ENCODE results near the gene GPR12. TPM values are rescaled to one million over a fixed set of nuclear protein-coding genes. Genes with fewer than 3 reads are reported as not detected.

Gene GPR12
- total and polyA plus RNA-seq, 2 donors (not counting 3 experiments of a cell fraction or from before 2014, with no cell fraction given) = not detected

DNA sequence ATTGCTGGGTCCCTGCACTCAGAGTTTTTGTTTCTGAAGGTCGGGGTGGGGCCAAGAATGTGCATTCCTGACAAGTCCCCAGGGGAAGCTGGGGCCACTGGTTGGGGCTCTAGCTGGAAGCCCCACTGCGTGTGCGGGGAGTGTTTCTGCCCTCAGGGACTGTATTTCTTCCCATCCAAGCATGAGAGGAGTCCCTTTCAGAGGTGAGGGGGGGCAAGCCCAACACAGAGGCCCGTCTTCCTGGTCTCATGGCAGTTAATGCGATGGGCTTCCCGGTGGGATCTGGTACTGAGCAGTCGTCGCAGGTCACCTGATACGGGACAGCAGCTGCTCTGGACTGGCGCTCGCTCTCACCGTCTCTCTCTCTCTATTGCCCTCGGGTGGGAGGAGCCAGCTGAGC is 50.4 kb downstream of the GPR12 start:
- BruUV-seq (replicated peaks) = no TSS peak
- Histone ChIP-seq H3K9ac (replicated peaks; ENCODE audit: extremely low read depth, insufficient read depth, low read length) (no peak overlapping the region), H3K79me2 (ENCODE audit: control insufficient read depth, insufficient read depth, low read length) (no peaks in the 10 kb centered on the region), H4K20me1 (replicated peaks; ENCODE audit: control insufficient read depth, extremely low read depth, insufficient read depth, low read length) (no peaks in the 10 kb centered on the region), H3K27me3 (ENCODE audit: control insufficient read depth in 2 of 2, insufficient read depth in 2 of 2, low read length in 2 of 2) (peaks cover 0 to 4% of the 10 kb centered on the region in 2 experiments), H3K4me1 (ENCODE audit: control insufficient read depth, extremely low read depth, insufficient read depth, low read length) (no peaks in the 10 kb centered on the region), H3K4me3 (replicated peaks in 1 of 3; ENCODE audit: insufficient read depth in 1 of 3, low read depth in 1 of 3, low read length in 3 of 3) (no peak overlapping the region), H3K9me1 (replicated peaks; ENCODE audit: control insufficient read depth, extremely low read depth, insufficient read depth, low read length) (no peaks in the 10 kb centered on the region), H3K9me3 (replicated peaks; ENCODE audit: control insufficient read depth, insufficient read depth, low read length) (no peaks in the 10 kb centered on the region), H2AFZ (ENCODE audit: low read depth, low read length) (no peak overlapping the region), H3K36me3 (ENCODE audit: control insufficient read depth in 2 of 2, extremely low read depth in 1 of 2, insufficient read depth in 2 of 2, low read length in 2 of 2) (no peaks in the 10 kb centered on the region), H3K4me2 (ENCODE audit: insufficient read depth, low read length) (no peak overlapping the region), H3K27ac (ENCODE audit: insufficient read depth, low read depth, low read length) (no peak overlapping the region)
- FAIRE-seq (no peak), DNase-seq (ENCODE audit: low read depth, low spot score) (no peak)
- intact Hi-C loops (cut with micrococcal nuclease) = no loop called here
- ChIA-PET POLR2A (no interaction called here), CTCF (interaction anchor here (0.8 to 3.1 kb wide), 2 partner anchors 12 to 525 kb away, joined by 3 to 18 read pairs; no protein-coding TSS in a partner anchor)
- no peak for TF ChIP-seq MYC (IDR thresholded peaks at IDR 0.05; ENCODE audit: low read depth, low read length)
- TF ChIP-seq POLR2A (IDR thresholded peaks at IDR 0.05; ENCODE audit: low read depth, low read length) = no peak
- no peak for TF ChIP-seq JUN (IDR thresholded peaks at IDR 0.05; ENCODE audit: borderline replicate concordance, insufficient read depth, insufficient read length, low read depth)
- dilution Hi-C loops (cut with MboI; ENCODE audit: extremely low pct_ligation_motif_present, low sequenced_read_pairs) = no loop called here

DNA sequence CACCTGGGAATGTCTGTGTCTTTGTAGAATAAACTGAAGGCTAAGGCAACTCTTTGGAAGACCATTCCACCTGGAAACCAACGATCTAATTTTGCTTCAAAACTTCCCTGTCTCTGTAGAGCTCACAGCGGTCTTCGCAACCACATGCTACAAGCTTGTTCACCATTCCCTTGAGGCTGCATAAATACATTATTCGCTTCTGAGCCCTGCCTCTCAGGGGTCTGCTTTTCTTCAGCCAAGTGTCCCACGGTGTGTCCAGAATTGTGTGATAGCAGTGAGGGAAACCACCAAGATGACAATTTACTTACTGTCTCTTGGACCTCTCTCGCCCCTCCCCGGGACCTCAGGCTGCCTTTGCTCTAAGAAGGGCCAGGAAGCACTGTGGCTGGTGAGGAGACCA is 51.1 kb downstream of the GPR12 start:
- intact Hi-C loops (cut with micrococcal nuclease) = no loop called here
- no peaks in the 10 kb centered on the region for H3K4me1 ChIP-seq (ENCODE audit: control insufficient read depth, extremely low read depth, insufficient read depth, low read length)
- dilution Hi-C loops (cut with MboI; ENCODE audit: extremely low pct_ligation_motif_present, low sequenced_read_pairs) = no loop called here
- no peak for DNase-seq (ENCODE audit: low read depth, low spot score)
- no peaks in the 10 kb centered on the region for H3K9me3 ChIP-seq (replicated peaks; ENCODE audit: control insufficient read depth, insufficient read depth, low read length)
- no peaks in the 10 kb centered on the region for H3K9me1 ChIP-seq (replicated peaks; ENCODE audit: control insufficient read depth, extremely low read depth, insufficient read depth, low read length)
- H3K9ac ChIP-seq (replicated peaks; ENCODE audit: extremely low read depth, insufficient read depth, low read length) = no peak overlapping the region
- ChIA-PET POLR2A (no interaction called here), CTCF (interaction anchor here (3.1 to 5.8 kb wide), 2 partner anchors 11 to 163 kb away, joined by 18 to 47 read pairs; no protein-coding TSS in a partner anchor)
- H3K27me3 ChIP-seq (ENCODE audit: control insufficient read depth in 2 of 2, insufficient read depth in 2 of 2, low read length in 2 of 2) = peaks cover 0 to 4% of the 10 kb centered on the region in 2 experiments
- no peaks in the 10 kb centered on the region for H3K36me3 ChIP-seq (ENCODE audit: control insufficient read depth in 2 of 2, extremely low read depth in 1 of 2, insufficient read depth in 2 of 2, low read length in 2 of 2)
- no peak overlapping the region for H3K4me2 ChIP-seq (ENCODE audit: insufficient read depth, low read length)
- TF ChIP-seq POLR2A (IDR thresholded peaks at IDR 0.05; ENCODE audit: low read depth, low read length) = no peak
- BruUV-seq (replicated peaks) = no TSS peak
- no peaks in the 10 kb centered on the region for H3K79me2 ChIP-seq (ENCODE audit: control insufficient read depth, insufficient read depth, low read length)
- no peak for FAIRE-seq
- no peaks in the 10 kb centered on the region for H4K20me1 ChIP-seq (replicated peaks; ENCODE audit: control insufficient read depth, extremely low read depth, insufficient read depth, low read length)
- H3K4me3 ChIP-seq (replicated peaks in 1 of 3; ENCODE audit: insufficient read depth in 1 of 3, low read depth in 1 of 3, low read length in 3 of 3) = no peak overlapping the region
- H2AFZ ChIP-seq (ENCODE audit: low read depth, low read length) = no peak overlapping the region
- H3K27ac ChIP-seq (ENCODE audit: insufficient read depth, low read depth, low read length) = no peak overlapping the region
